Endodermal cell (in vitro differentiated cells): Measurements from ENCODE around the gene MED8. TPM values are rescaled to one million over a fixed set of nuclear protein-coding genes. Genes with fewer than 3 reads are reported as not detected.

Source experiments
- DNase-seq: peaks from one replicate; pipeline ENCODE4 v3.0.0-alpha.2; 2017
- H3K27ac ChIP-seq: 2 replicates; pipeline ENCODE4 v1.5.1; 2013; ENCODE audit warnings: mild to moderate bottlenecking, low read depth, low read length, moderate library complexity
- H3K27me3 ChIP-seq: 2 replicates; pipeline ENCODE4 v1.6.1; 2013; ENCODE audit warnings: mild to moderate bottlenecking, low read length, moderate library complexity; ENCODE audit not compliant: insufficient read depth, control insufficient read depth, poor library complexity, severe bottlenecking
- H3K36me3 ChIP-seq: 2 replicates; pipeline ENCODE4 v1.7.0; 2013; ENCODE audit warnings: mild to moderate bottlenecking, low read length, moderate library complexity; ENCODE audit not compliant: control insufficient read depth, insufficient read depth
- H3K4me1 ChIP-seq: one replicate; pipeline ENCODE4 v1.7.0; 2013; ENCODE audit warnings: low read length; ENCODE audit not compliant: control insufficient read depth, insufficient read depth
- H3K4me3 ChIP-seq: 2 replicates; pipeline ENCODE4 v1.5.1; 2013; ENCODE audit warnings: mild to moderate bottlenecking, low read length, moderate library complexity
- H3K9ac ChIP-seq: 2 replicates; pipeline ENCODE4 v1.6.1; 2013; ENCODE audit warnings: mild to moderate bottlenecking, low read length, moderate library complexity; ENCODE audit not compliant: poor library complexity, severe bottlenecking; ENCODE audit errors: extremely low read depth
- H3K9me3 ChIP-seq: 2 replicates; pipeline ENCODE4 v1.6.1; 2013; ENCODE audit warnings: mild to moderate bottlenecking, low read length, moderate library complexity; ENCODE audit not compliant: control insufficient read depth
- H3K27ac Mint-ChIP-seq: 2 replicates; pipeline ENCODE4 v1.8.0; 2020; ENCODE audit warnings: mixed read lengths
- H3K27me3 Mint-ChIP-seq: 2 replicates; pipeline ENCODE4 v1.8.0; 2021; ENCODE audit warnings: mild to moderate bottlenecking, mixed read lengths; ENCODE audit not compliant: insufficient read depth
- H3K36me3 Mint-ChIP-seq: 2 replicates; pipeline ENCODE4 v1.8.0; 2020; ENCODE audit warnings: low read depth, mixed read lengths
- H3K4me1 Mint-ChIP-seq: 2 replicates; pipeline ENCODE4 v1.8.0; 2020; ENCODE audit warnings: mixed read lengths
- H3K4me3 Mint-ChIP-seq: 2 replicates; pipeline ENCODE4 v1.8.0; 2020; ENCODE audit warnings: mild to moderate bottlenecking, moderate library complexity, mixed read lengths
- H3K9me3 Mint-ChIP-seq: 2 replicates; pipeline ENCODE4 v1.8.0; 2020; ENCODE audit warnings: mild to moderate bottlenecking, mixed read lengths
- WGBS, 2 experiments: methylation state at CpG; one replicate each; pipeline versions ENCODE4 v1.1.5 to v1.1.7; 2013; ENCODE audit warnings: missing lambda C conversion rate in 2 of 2, mixed read lengths in 1 of 2; ENCODE audit not compliant: insufficient coverage in 1 of 2, insufficient read length in 1 of 2; 5-methylcytosine and 5-hydroxymethylcytosine counted together
- total RNA-seq, 2 donors: library from RNA; stranded (reverse); fragmentation: NEBNext Ultra II Directional in 1 of 2; extraction: Animal tissue kit (Norgen Biotek cat#: 25700) in 1 of 2; gene quantifications; 2 replicates in 1 of 2; 3 replicates in 1 of 2; pipeline ENCODE4 v1.2.1, GENCODE V29; 2021
- TF ChIP-seq, protein P1 (sequence below): fragments of 200-600 bp; sonication (generic); conservative IDR thresholded peaks from 2 replicates; pipeline ENCODE4 v1.5.0; 2021; ENCODE audit warnings: antibody characterized with exemption, mild to moderate bottlenecking

The MED8 gene
- total RNA-seq, 2 donors from 2014 or later: 16.1 to 18.8 TPM

DNA sequence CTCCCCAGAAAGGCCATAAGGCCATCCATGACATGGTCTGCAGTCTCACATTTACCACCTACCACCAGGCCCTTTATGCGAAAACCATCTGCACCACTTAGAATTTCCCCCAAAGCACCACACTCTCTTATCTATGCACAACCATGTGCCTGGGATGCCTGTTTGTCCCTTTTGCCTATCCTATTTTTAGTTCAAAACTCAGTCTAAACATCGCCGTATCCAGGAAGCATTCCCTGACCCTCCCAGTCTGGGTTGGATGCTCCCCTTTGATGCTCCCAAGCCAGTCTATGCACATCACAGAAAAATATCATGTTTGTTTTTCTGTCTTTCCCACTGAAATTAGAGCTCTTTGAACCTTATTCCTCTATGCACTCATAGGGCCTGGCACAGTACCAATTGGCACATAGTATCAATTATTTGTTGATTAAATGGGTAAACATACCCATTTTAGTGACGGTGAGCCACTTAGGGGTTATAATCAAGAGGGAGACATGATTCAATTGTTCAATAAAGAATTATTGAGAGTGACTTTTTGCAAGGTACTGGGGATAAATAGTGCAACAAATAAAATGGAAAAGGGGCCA is 45.2 kb downstream of the MED8 start:
- H3K27ac Mint-ChIP-seq: no peak overlapping the region
- 90 to 96% methylated on average over 3 to 4 of the region's 4 CpGs for WGBS, 2 experiments
- no peaks in the 10 kb centered on the region for H3K9me3 Mint-ChIP-seq
- H3K4me1 ChIP-seq: peaks cover 12% of the 10 kb centered on the region
- peaks cover 6% of the 10 kb centered on the region for H3K27me3 ChIP-seq
- no peak overlapping the region for H3K4me3 ChIP-seq
- TF ChIP-seq, protein P1, sequence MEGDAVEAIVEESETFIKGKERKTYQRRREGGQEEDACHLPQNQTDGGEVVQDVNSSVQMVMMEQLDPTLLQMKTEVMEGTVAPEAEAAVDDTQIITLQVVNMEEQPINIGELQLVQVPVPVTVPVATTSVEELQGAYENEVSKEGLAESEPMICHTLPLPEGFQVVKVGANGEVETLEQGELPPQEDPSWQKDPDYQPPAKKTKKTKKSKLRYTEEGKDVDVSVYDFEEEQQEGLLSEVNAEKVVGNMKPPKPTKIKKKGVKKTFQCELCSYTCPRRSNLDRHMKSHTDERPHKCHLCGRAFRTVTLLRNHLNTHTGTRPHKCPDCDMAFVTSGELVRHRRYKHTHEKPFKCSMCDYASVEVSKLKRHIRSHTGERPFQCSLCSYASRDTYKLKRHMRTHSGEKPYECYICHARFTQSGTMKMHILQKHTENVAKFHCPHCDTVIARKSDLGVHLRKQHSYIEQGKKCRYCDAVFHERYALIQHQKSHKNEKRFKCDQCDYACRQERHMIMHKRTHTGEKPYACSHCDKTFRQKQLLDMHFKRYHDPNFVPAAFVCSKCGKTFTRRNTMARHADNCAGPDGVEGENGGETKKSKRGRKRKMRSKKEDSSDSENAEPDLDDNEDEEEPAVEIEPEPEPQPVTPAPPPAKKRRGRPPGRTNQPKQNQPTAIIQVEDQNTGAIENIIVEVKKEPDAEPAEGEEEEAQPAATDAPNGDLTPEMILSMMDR: no peak
- no peak overlapping the region for H3K27ac ChIP-seq
- H3K36me3 ChIP-seq: no peaks in the 10 kb centered on the region
- H3K27me3 Mint-ChIP-seq: no peaks in the 10 kb centered on the region
- H3K36me3 Mint-ChIP-seq: no peaks in the 10 kb centered on the region
- H3K4me3 Mint-ChIP-seq: no peak overlapping the region
- no peaks in the 10 kb centered on the region for H3K9me3 ChIP-seq
- no peak overlapping the region for H3K9ac ChIP-seq
- DNase-seq: no peak
- H3K4me1 Mint-ChIP-seq: peaks cover 25% of the 10 kb centered on the region

DNA sequence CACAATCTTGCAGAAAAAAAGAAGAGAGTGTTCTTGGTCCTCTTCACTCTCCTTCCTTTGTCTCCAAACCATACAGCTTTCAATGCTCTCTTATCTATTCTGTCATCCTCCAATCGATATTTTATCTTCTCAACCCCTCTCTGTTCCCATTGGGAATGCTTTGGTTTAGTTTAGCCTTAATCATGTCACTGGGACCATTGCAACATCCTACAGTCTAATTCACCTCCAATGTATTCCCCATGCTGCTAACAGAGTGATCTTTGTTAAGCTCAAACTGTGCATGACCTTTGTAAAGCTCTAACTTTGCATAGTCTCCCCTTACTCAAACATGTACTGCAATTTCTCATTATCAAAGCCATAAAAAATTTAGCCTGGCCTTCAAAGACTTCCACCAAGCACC is 49.0 kb downstream of the MED8 start:
- Mint-ChIP-seq H3K4me1 (peaks cover 5% of the 10 kb centered on the region), H3K27ac (no peak overlapping the region), H3K4me3 (no peak overlapping the region), H3K27me3 (no peaks in the 10 kb centered on the region), H3K36me3 (no peaks in the 10 kb centered on the region), H3K9me3 (no peaks in the 10 kb centered on the region)
- Histone ChIP-seq H3K36me3 (no peaks in the 10 kb centered on the region), H3K9me3 (no peaks in the 10 kb centered on the region), H3K27me3 (no peaks in the 10 kb centered on the region), H3K4me3 (no peak overlapping the region), H3K9ac (no peak overlapping the region), H3K27ac (no peak overlapping the region), H3K4me1 (no peaks in the 10 kb centered on the region)
- WGBS, 2 experiments: 83 to 93% methylated on average over 1 of the region's 1 CpG
- no peak for DNase-seq
- TF ChIP-seq, protein P1: no peak

DNA sequence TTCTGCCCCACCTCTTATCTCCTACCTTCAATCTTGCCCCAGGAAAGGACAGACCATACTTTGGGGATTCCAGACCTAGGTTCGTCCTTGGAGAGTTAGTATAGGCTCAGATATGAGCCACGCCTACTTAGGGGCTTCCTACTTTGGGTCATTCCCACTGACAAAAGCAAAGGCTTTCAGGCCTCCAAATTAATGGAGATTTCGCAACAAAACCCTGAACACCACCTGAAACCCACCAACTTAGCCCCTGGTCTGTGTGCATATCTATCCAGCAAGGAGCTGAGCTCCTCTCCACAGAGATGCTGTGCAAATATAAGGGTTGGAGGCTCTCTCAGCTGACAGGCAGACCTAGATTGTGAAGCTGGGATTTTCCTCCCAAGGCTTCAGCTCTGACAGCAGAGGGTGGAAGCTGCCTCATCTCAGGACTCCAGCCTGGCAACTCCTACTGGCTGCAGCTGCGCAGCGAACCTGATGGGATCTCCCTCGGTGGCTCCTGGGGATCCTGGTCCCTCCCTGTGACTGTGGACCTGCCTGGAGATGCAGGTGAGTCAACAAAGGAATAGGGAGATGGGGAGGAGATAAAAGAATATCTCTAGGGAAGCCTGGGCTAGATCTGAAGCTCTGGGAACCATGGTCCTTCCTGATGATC is 49.9 kb downstream of the MED8 start:
- DNase-seq: no peak
- Mint-ChIP-seq H3K4me1 (peaks cover under 1% of the 10 kb centered on the region), H3K9me3 (no peaks in the 10 kb centered on the region), H3K27ac (no peak overlapping the region), H3K4me3 (no peak overlapping the region), H3K27me3 (no peaks in the 10 kb centered on the region), H3K36me3 (no peaks in the 10 kb centered on the region)
- H3K4me3 ChIP-seq: no peak overlapping the region
- TF ChIP-seq, protein P1: no peak
- no peak overlapping the region for H3K27ac ChIP-seq
- no peak overlapping the region for H3K9ac ChIP-seq
- no peaks in the 10 kb centered on the region for H3K27me3 ChIP-seq
- no peaks in the 10 kb centered on the region for H3K9me3 ChIP-seq
- no peaks in the 10 kb centered on the region for H3K4me1 ChIP-seq
- 92 to 100% methylated on average over 2 to 6 of the region's 6 CpGs for WGBS, 2 experiments
- H3K36me3 ChIP-seq: no peaks in the 10 kb centered on the region
